Astrocyte (in vitro differentiated cells and primary cell): ENCODE data around the gene BMAL1. TPM values are rescaled to one million over a fixed set of nuclear protein-coding genes. Genes with fewer than 3 reads are reported as not detected.

Experiments used
- DNase-seq: peaks from one replicate; pipeline ENCODE4 v3.0.0-alpha.2; 2010; ENCODE audit warnings: low read depth
- FAIRE-seq: peaks from 2 replicates; lab custom pipeline; 2011; peaks lifted over from hg19 to GRCh38; lab: Jason Lieb, UNC
- H2AFZ ChIP-seq: 2 replicates; pipeline ENCODE4 v1.6.0; 2012; ENCODE audit warnings: low read depth, low read length, inconsistent platforms
- H3K27ac ChIP-seq: 2 replicates; pipeline ENCODE4 v1.5.1; 2011; ENCODE audit warnings: low read depth, low read length, inconsistent platforms
- H3K27me3 ChIP-seq: 2 replicates; pipeline ENCODE4 v1.6.0; 2011; ENCODE audit warnings: low read length, inconsistent platforms; ENCODE audit not compliant: insufficient read depth
- H3K36me3 ChIP-seq: 2 replicates; pipeline ENCODE4 v1.5.1; 2011; ENCODE audit warnings: low read length, inconsistent platforms; ENCODE audit not compliant: insufficient read depth
- H3K4me1 ChIP-seq: 2 replicates; pipeline ENCODE4 v1.5.1; 2011; ENCODE audit warnings: low read length, inconsistent platforms; ENCODE audit not compliant: insufficient read depth
- H3K4me2 ChIP-seq: 2 replicates; pipeline ENCODE4 v1.6.0; 2012; ENCODE audit warnings: low read length, inconsistent platforms
- H3K4me3 ChIP-seq: 2 replicates; pipeline ENCODE4 v1.5.1; 2011; ENCODE audit warnings: low read depth, mild to moderate bottlenecking, low read length, inconsistent platforms; ENCODE audit not compliant: insufficient read depth
- H3K79me2 ChIP-seq: 2 replicates; pipeline ENCODE4 v1.6.0; 2012; ENCODE audit warnings: mild to moderate bottlenecking, low read length, inconsistent platforms; ENCODE audit not compliant: insufficient read depth
- H3K9ac ChIP-seq: 2 replicates; pipeline ENCODE4 v1.6.0; 2012; ENCODE audit warnings: mild to moderate bottlenecking, low read length, inconsistent platforms
- H3K9me3 ChIP-seq: 2 replicates; pipeline ENCODE4 v1.5.1; 2012; ENCODE audit warnings: low read depth, mild to moderate bottlenecking, low read length, inconsistent platforms; ENCODE audit not compliant: insufficient read depth
- H4K20me1 ChIP-seq: 2 replicates; pipeline ENCODE4 v1.6.0; 2012; ENCODE audit warnings: low read length, inconsistent platforms; ENCODE audit not compliant: insufficient read depth
- H3K27ac Mint-ChIP-seq: one replicate; pipeline ENCODE4 v1.8.0; 2021; ENCODE audit warnings: mild to moderate bottlenecking, mixed read lengths; ENCODE audit not compliant: unreplicated experiment
- H3K27me3 Mint-ChIP-seq: one replicate; pipeline ENCODE4 v1.8.0; 2021; ENCODE audit warnings: low read depth, mixed read lengths; ENCODE audit not compliant: unreplicated experiment
- H3K36me3 Mint-ChIP-seq: one replicate; pipeline ENCODE4 v1.8.0; 2021; ENCODE audit warnings: low read depth, mixed read lengths; ENCODE audit not compliant: unreplicated experiment
- H3K4me1 Mint-ChIP-seq: one replicate; pipeline ENCODE4 v1.8.0; 2021; ENCODE audit warnings: low read depth, mixed read lengths; ENCODE audit not compliant: unreplicated experiment
- H3K4me3 Mint-ChIP-seq: one replicate; pipeline ENCODE4 v1.8.0; 2021; ENCODE audit warnings: mild to moderate bottlenecking, moderate library complexity, mixed read lengths; ENCODE audit not compliant: unreplicated experiment
- H3K9me3 Mint-ChIP-seq: one replicate; pipeline ENCODE4 v1.8.0; 2021; ENCODE audit warnings: mild to moderate bottlenecking, mixed read lengths; ENCODE audit not compliant: unreplicated experiment
- EZH2 ChIP-seq: IDR thresholded peaks from 2 replicates; pipeline ENCODE4 v1.6.1; 2012; ENCODE audit warnings: mild to moderate bottlenecking, low read length, inconsistent platforms; ENCODE audit not compliant: insufficient read depth
- total RNA-seq: library from RNA; stranded (reverse); gene quantifications from 2 replicates; pipeline ENCODE4 v1.2.1, GENCODE V29; 2021
- TF ChIP-seq, protein P1 (sequence below): IDR thresholded peaks from 2 replicates; pipeline ENCODE4 v1.5.1; 2011; ENCODE audit warnings: low read depth, mild to moderate bottlenecking, inconsistent platforms, low read length, moderate library complexity; ENCODE audit not compliant: insufficient read depth

The BMAL1 gene
- total RNA-seq, 1 donor from 2014 or later, result 26.9 TPM

DNA sequence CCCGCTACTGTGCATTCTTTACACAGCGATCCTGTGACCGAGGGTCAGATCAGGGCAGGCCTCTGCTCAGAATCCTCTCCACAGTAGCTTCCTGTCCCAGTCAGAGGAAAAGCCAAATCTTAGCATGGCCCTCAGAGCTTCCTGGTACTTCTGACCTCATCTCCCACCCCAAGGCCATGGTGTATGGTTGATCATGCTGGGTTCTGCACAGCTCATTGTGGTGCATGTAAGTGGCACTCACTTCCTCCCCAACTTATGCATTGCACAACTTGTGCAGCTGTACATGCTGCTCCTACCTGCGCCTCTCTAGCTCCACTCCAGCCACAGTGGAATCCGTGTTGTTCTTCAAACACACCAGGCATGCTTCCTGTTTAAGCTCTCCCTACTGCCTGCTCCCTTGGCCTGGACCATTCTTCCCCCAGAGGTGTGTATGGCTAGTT is 20.3 kb downstream of the BMAL1 start:
- no peaks in the 10 kb centered on the region for H3K4me1 ChIP-seq
- no peak overlapping the region for H3K4me3 ChIP-seq
- H3K27ac ChIP-seq, result no peak overlapping the region
- DNase-seq (no peak), FAIRE-seq (no peak)
- no peaks in the 10 kb centered on the region for H3K27me3 Mint-ChIP-seq
- H3K4me1 Mint-ChIP-seq, result peaks cover 14% of the 10 kb centered on the region
- no peaks in the 10 kb centered on the region for H3K9me3 Mint-ChIP-seq
- no peaks in the 10 kb centered on the region for H3K9me3 ChIP-seq
- peaks cover 4% of the 10 kb centered on the region for H3K36me3 Mint-ChIP-seq
- H3K9ac ChIP-seq, result no peak overlapping the region
- H3K27ac Mint-ChIP-seq, result no peak overlapping the region
- H3K36me3 ChIP-seq, result no peaks in the 10 kb centered on the region
- peaks cover 91% of the 10 kb centered on the region for H3K79me2 ChIP-seq
- H3K4me2 ChIP-seq, result no peak overlapping the region
- H2AFZ ChIP-seq, result no peak overlapping the region
- peaks cover 91% of the 10 kb centered on the region for H4K20me1 ChIP-seq
- TF ChIP-seq, protein P1, sequence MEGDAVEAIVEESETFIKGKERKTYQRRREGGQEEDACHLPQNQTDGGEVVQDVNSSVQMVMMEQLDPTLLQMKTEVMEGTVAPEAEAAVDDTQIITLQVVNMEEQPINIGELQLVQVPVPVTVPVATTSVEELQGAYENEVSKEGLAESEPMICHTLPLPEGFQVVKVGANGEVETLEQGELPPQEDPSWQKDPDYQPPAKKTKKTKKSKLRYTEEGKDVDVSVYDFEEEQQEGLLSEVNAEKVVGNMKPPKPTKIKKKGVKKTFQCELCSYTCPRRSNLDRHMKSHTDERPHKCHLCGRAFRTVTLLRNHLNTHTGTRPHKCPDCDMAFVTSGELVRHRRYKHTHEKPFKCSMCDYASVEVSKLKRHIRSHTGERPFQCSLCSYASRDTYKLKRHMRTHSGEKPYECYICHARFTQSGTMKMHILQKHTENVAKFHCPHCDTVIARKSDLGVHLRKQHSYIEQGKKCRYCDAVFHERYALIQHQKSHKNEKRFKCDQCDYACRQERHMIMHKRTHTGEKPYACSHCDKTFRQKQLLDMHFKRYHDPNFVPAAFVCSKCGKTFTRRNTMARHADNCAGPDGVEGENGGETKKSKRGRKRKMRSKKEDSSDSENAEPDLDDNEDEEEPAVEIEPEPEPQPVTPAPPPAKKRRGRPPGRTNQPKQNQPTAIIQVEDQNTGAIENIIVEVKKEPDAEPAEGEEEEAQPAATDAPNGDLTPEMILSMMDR, result no peak
- no peak for TF ChIP-seq EZH2
- no peak overlapping the region for H3K4me3 Mint-ChIP-seq
- H3K27me3 ChIP-seq, result no peaks in the 10 kb centered on the region

DNA sequence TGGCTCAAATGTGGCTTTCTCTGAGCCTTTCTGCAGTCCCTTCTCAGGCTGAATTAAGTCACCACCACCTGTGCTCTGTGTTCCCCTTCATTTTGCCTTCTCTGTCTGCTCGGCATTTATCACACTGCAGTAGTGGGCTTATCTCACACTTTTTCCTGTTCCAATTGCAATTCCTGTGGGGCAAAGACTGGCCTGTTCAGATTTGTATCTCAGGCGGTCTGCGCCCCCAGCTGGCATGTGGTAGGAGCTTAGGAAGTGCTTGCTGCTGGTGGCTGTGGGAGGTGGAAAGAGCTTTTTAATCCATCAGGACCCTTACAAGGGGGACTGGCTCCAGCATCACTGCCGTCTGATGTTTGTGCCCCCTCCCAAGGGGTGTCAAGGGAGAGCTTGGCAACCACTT is 21.2 kb downstream of the BMAL1 start:
- Histone ChIP-seq H3K4me1 (no peaks in the 10 kb centered on the region), H3K4me3 (no peak overlapping the region), H3K9ac (no peak overlapping the region), H2AFZ (no peak overlapping the region), H3K9me3 (no peaks in the 10 kb centered on the region), H3K27me3 (no peaks in the 10 kb centered on the region), H3K36me3 (no peaks in the 10 kb centered on the region), H3K4me2 (no peak overlapping the region), H3K27ac (no peak overlapping the region), H3K79me2 (peaks cover 89% of the 10 kb centered on the region), H4K20me1 (peaks cover 91% of the 10 kb centered on the region)
- peaks cover 4% of the 10 kb centered on the region for H3K36me3 Mint-ChIP-seq
- peaks cover 20% of the 10 kb centered on the region for H3K4me1 Mint-ChIP-seq
- H3K4me3 Mint-ChIP-seq, result no peak overlapping the region
- no peak overlapping the region for H3K27ac Mint-ChIP-seq
- DNase-seq, result no peak
- H3K27me3 Mint-ChIP-seq, result no peaks in the 10 kb centered on the region
- H3K9me3 Mint-ChIP-seq, result peaks cover 2% of the 10 kb centered on the region
- TF ChIP-seq, protein P1, result no peak
- no peak for TF ChIP-seq EZH2
- FAIRE-seq, result no peak

DNA sequence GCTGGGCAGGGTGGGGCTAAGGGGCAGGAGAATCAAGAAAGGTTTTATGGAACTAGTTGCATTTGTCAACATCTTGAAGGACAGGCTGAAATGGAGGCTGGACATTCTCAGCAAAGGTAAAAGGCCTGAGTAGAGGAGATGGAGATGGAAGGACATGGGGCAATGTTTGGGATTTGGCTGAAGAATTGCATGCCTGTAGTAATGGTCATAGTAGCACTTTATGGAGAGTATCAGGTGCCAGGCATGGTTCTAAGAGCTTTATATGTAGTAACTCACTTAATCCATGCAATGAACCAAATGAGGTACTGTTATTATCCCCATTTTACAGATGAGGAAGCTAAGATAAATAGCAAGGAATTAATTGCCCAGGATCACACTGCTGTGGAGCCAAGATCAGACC is 23.9 kb downstream of the BMAL1 start:
- Mint-ChIP-seq H3K4me1 (peaks cover 28% of the 10 kb centered on the region), H3K36me3 (peaks cover 4% of the 10 kb centered on the region), H3K4me3 (no peak overlapping the region), H3K9me3 (peaks cover 2% of the 10 kb centered on the region), H3K27ac (no peak overlapping the region), H3K27me3 (no peaks in the 10 kb centered on the region)
- H4K20me1 ChIP-seq, result peaks cover 93% of the 10 kb centered on the region
- H3K27ac ChIP-seq, result no peak overlapping the region
- no peak overlapping the region for H3K4me3 ChIP-seq
- no peak overlapping the region for H2AFZ ChIP-seq
- H3K4me2 ChIP-seq, result no peak overlapping the region
- H3K27me3 ChIP-seq, result no peaks in the 10 kb centered on the region
- no peaks in the 10 kb centered on the region for H3K9me3 ChIP-seq
- TF ChIP-seq EZH2, result no peak
- H3K9ac ChIP-seq, result no peak overlapping the region
- no peaks in the 10 kb centered on the region for H3K36me3 ChIP-seq
- no peaks in the 10 kb centered on the region for H3K4me1 ChIP-seq
- peaks cover 90% of the 10 kb centered on the region for H3K79me2 ChIP-seq
- FAIRE-seq (no peak), DNase-seq (no peak)
